ENCODE measurements around the gene SLC7A7.
A peak's percentile ranks its signal among the peaks of the same experiment; 100 is the strongest.
"Not testable (repeated sequence)": the region's sequence is repeated elsewhere in the genome, so short reads cannot be mapped to it uniquely, and the experiment has no call there.

The SLC7A7 gene

GRCh38 chr14:22814941-22815713 lies at the start of gene SLC7A7:
SLC7A7 (minus strand) TSS chr14:22815435; CDS start chr14:22813398, 2,037 bp downstream.
- Mint-ChIP-seq H3K4me3 (no peak within 1 kb of the TSS), H3K27me3 (peaks cover 3% of the 10 kb centered on the region), H3K4me1 (peaks cover 11% of the 10 kb centered on the region), H3K27ac (no peak within 1 kb of the TSS), H3K36me3 (ENCODE audit: low read depth) (no peaks in the 10 kb centered on the region), H3K9me3 (no peaks in the 10 kb centered on the region)
- ATAC-seq = no peak
- no peak for DNase-seq

- Mint-ChIP-seq H3K9me3 (no peaks in the 10 kb centered on the region), H3K4me3 (no peak overlapping the region), H3K36me3 (ENCODE audit: low read depth) (no peaks in the 10 kb centered on the region), H3K4me1 (peaks cover 3% of the 10 kb centered on the region), H3K27ac (no peak overlapping the region), H3K27me3 (peaks cover 14% of the 10 kb centered on the region)
- no peak for DNase-seq
- no peak for ATAC-seq
These were observed 49.7 kb upstream of the SLC7A7 start for GRCh38 chr14:22864979-22865378.

GRCh38 chr14:22861651-22862050 lies 46.4 kb upstream of the SLC7A7 start:
- H3K27me3 Mint-ChIP-seq = peaks cover 27% of the 10 kb centered on the region
- ATAC-seq (no peak), DNase-seq (no peak)
- no peak overlapping the region for H3K27ac Mint-ChIP-seq
- peaks cover 11% of the 10 kb centered on the region for H3K4me1 Mint-ChIP-seq
- no peak overlapping the region for H3K4me3 Mint-ChIP-seq
- no peaks in the 10 kb centered on the region for H3K9me3 Mint-ChIP-seq
- no peaks in the 10 kb centered on the region for H3K36me3 Mint-ChIP-seq (ENCODE audit: low read depth)

GRCh38 chr14:22860377-22860776 lies 45.1 kb upstream of the SLC7A7 start:
- Mint-ChIP-seq H3K4me1 (peaks cover 11% of the 10 kb centered on the region), H3K27me3 (peaks cover 36% of the 10 kb centered on the region)
- H3K4me3 Mint-ChIP-seq; DNase-seq; ATAC-seq; H3K9me3 Mint-ChIP-seq; H3K27ac Mint-ChIP-seq; H3K36me3 Mint-ChIP-seq (ENCODE audit: low read depth): not testable (repeated sequence)

GRCh38 chr14:22856428-22856827 lies 41.2 kb upstream of the SLC7A7 start:
- Mint-ChIP-seq H3K27ac (no peak overlapping the region), H3K4me3 (no peak overlapping the region), H3K4me1 (peaks cover 30% of the 10 kb centered on the region), H3K9me3 (no peaks in the 10 kb centered on the region), H3K36me3 (ENCODE audit: low read depth) (no peaks in the 10 kb centered on the region), H3K27me3 (peaks cover 29% of the 10 kb centered on the region)
- ATAC-seq = no peak
- no peak for DNase-seq

- Mint-ChIP-seq H3K9me3 (no peaks in the 10 kb centered on the region), H3K27me3 (peaks cover 24% of the 10 kb centered on the region), H3K36me3 (ENCODE audit: low read depth) (no peaks in the 10 kb centered on the region), H3K4me3 (no peak overlapping the region), H3K4me1 (peaks cover 30% of the 10 kb centered on the region), H3K27ac (no peak overlapping the region)
- peak; percentile 38 for ATAC-seq
- no peak for DNase-seq
These were observed 39.9 kb upstream of the SLC7A7 start for GRCh38 chr14:22854963-22855724.

- H3K9me3 Mint-ChIP-seq; ATAC-seq; H3K36me3 Mint-ChIP-seq (ENCODE audit: low read depth); H3K27ac Mint-ChIP-seq; H3K4me3 Mint-ChIP-seq; DNase-seq: not testable (repeated sequence)
- Mint-ChIP-seq H3K4me1 (peaks cover 30% of the 10 kb centered on the region), H3K27me3 (peaks cover 22% of the 10 kb centered on the region)
These were observed 39.1 kb upstream of the SLC7A7 start for GRCh38 chr14:22854296-22854695.

GRCh38 chr14:22852940-22853767 lies 37.9 kb upstream of the SLC7A7 start:
- peaks cover 26% of the 10 kb centered on the region for H3K27me3 Mint-ChIP-seq
- ATAC-seq = peak; percentile 85
- peak; percentile 96 for DNase-seq
- H3K9me3 Mint-ChIP-seq = no peaks in the 10 kb centered on the region
- peak overlapping the region; percentile 76 for H3K4me3 Mint-ChIP-seq
- H3K27ac Mint-ChIP-seq = peak overlapping the region; percentile 65
- H3K36me3 Mint-ChIP-seq (ENCODE audit: low read depth) = no peaks in the 10 kb centered on the region
- H3K4me1 Mint-ChIP-seq = peaks cover 23% of the 10 kb centered on the region

GRCh38 chr14:22852599-22852939 lies 37.3 kb upstream of the SLC7A7 start:
- H3K4me1 Mint-ChIP-seq = peaks cover 21% of the 10 kb centered on the region
- DNase-seq (no peak), ATAC-seq (no peak)
- H3K9me3 Mint-ChIP-seq = no peaks in the 10 kb centered on the region
- H3K4me3 Mint-ChIP-seq = no peak overlapping the region
- H3K36me3 Mint-ChIP-seq (ENCODE audit: low read depth) = no peaks in the 10 kb centered on the region
- peak overlapping the region; percentile 65 for H3K27ac Mint-ChIP-seq
- peaks cover 30% of the 10 kb centered on the region for H3K27me3 Mint-ChIP-seq

GRCh38 chr14:22852178-22852577 lies 36.9 kb upstream of the SLC7A7 start:
- H3K27ac Mint-ChIP-seq; H3K9me3 Mint-ChIP-seq; H3K4me3 Mint-ChIP-seq; DNase-seq; ATAC-seq; H3K36me3 Mint-ChIP-seq (ENCODE audit: low read depth): not testable (repeated sequence)
- Mint-ChIP-seq H3K4me1 (peaks cover 22% of the 10 kb centered on the region), H3K27me3 (peaks cover 27% of the 10 kb centered on the region)

GRCh38 chr14:22850944-22851764 lies 35.9 kb upstream of the SLC7A7 start:
- Mint-ChIP-seq H3K27ac (no peak overlapping the region), H3K9me3 (no peaks in the 10 kb centered on the region), H3K4me1 (peaks cover 22% of the 10 kb centered on the region), H3K36me3 (ENCODE audit: low read depth) (no peaks in the 10 kb centered on the region), H3K4me3 (no peak overlapping the region), H3K27me3 (peaks cover 25% of the 10 kb centered on the region)
- no peak for ATAC-seq
- peak; percentile 30 for DNase-seq

GRCh38 chr14:22849212-22849819 lies 34.1 kb upstream of the SLC7A7 start:
- no peak overlapping the region for H3K4me3 Mint-ChIP-seq
- no peak overlapping the region for H3K27ac Mint-ChIP-seq
- no peaks in the 10 kb centered on the region for H3K36me3 Mint-ChIP-seq (ENCODE audit: low read depth)
- DNase-seq (no peak), ATAC-seq (no peak)
- H3K9me3 Mint-ChIP-seq = no peaks in the 10 kb centered on the region
- peaks cover 15% of the 10 kb centered on the region for H3K4me1 Mint-ChIP-seq
- H3K27me3 Mint-ChIP-seq = peaks cover 23% of the 10 kb centered on the region

GRCh38 chr14:22848351-22849164 lies 33.3 kb upstream of the SLC7A7 start:
- Mint-ChIP-seq H3K4me3 (no peak overlapping the region), H3K27ac (no peak overlapping the region), H3K36me3 (ENCODE audit: low read depth) (no peaks in the 10 kb centered on the region), H3K4me1 (peaks cover 15% of the 10 kb centered on the region), H3K9me3 (no peaks in the 10 kb centered on the region), H3K27me3 (peaks cover 26% of the 10 kb centered on the region)
- DNase-seq (no peak), ATAC-seq (no peak)
